Endometrial microvascular endothelial cells (primary cell): ENCODE data around the gene CCDC110. TPM values are rescaled to one million over a fixed set of nuclear protein-coding genes. Genes with fewer than 3 reads are reported as not detected.

Experiments used
- in situ Hi-C: cut with HindIII; loops from 2 replicates; pipeline ENCODE4 v1.10.0; 2017; ENCODE audit warnings: low sequenced_read_pairs, low pct_unique_long_range_greater_than_20kb; ENCODE audit errors: inconsistent ontology term
- total RNA-seq: library from RNA; depleted of rRNA; stranded (reverse); fragments of >200 nt; gene quantifications from one replicate; pipeline ENCODE4 v1.2.3, GENCODE V29; 2015; ENCODE audit errors: inconsistent ontology term

The CCDC110 gene
- total RNA-seq, 1 donor from 2014 or later: not detected

GRCh38 chr4:185480016-185480732, 8.6 kb upstream of the CCDC110 start:
- in situ Hi-C loops: no loop called here

- in situ Hi-C loops: no loop called here
Measured at GRCh38 chr4:185479507-185479971, 8.0 kb upstream of the CCDC110 start.

GRCh38 chr4:185473247-185473646, 1.7 kb upstream of the CCDC110 start:
- in situ Hi-C loops: no loop called here

- in situ Hi-C loops: no loop called here
Measured at GRCh38 chr4:185472103-185472542, 590 bp upstream of the CCDC110 start.

- in situ Hi-C loops: no loop called here
Measured at GRCh38 chr4:185470501-185471195, 885 bp downstream of the CCDC110 start.

GRCh38 chr4:185469580-185470154, 1.9 kb downstream of the CCDC110 start:
- in situ Hi-C loops: no loop called here

GRCh38 chr4:185468999-185469398, 2.5 kb downstream of the CCDC110 start:
- in situ Hi-C loops: no loop called here

GRCh38 chr4:185467991-185468390, 3.5 kb downstream of the CCDC110 start:
- in situ Hi-C loops: no loop called here

GRCh38 chr4:185467101-185467500, 4.4 kb downstream of the CCDC110 start:
- in situ Hi-C loops: no loop called here

- in situ Hi-C loops: no loop called here
Measured at GRCh38 chr4:185465707-185466106, 5.8 kb downstream of the CCDC110 start.

- in situ Hi-C loops: no loop called here
Measured at GRCh38 chr4:185464887-185465286, 6.6 kb downstream of the CCDC110 start.

- in situ Hi-C loops: no loop called here
Measured at GRCh38 chr4:185464183-185464582, 7.3 kb downstream of the CCDC110 start.

- in situ Hi-C loops: no loop called here
Measured at GRCh38 chr4:185463541-185463940, 8.0 kb downstream of the CCDC110 start.

GRCh38 chr4:185461565-185461964, 10.0 kb downstream of the CCDC110 start:
- in situ Hi-C loops: no loop called here

GRCh38 chr4:185457136-185457535, 14.4 kb downstream of the CCDC110 start:
- in situ Hi-C loops: no loop called here

GRCh38 chr4:185456131-185456530, 15.4 kb downstream of the CCDC110 start:
- in situ Hi-C loops: no loop called here

- in situ Hi-C loops: no loop called here
Measured at GRCh38 chr4:185445209-185445608, 26.3 kb downstream of the CCDC110 start.

GRCh38 chr4:185441479-185441878, 30.1 kb downstream of the CCDC110 start:
- in situ Hi-C loops: no loop called here

- in situ Hi-C loops: no loop called here
Measured at GRCh38 chr4:185437809-185438208, 33.7 kb downstream of the CCDC110 start.

GRCh38 chr4:185435466-185435865, 36.1 kb downstream of the CCDC110 start:
- in situ Hi-C loops: no loop called here
